CD8-positive, alpha-beta memory T cell (primary cell): ENCODE data around the gene SYF2. TPM values are rescaled to one million over a fixed set of nuclear protein-coding genes. Genes with fewer than 3 reads are reported as not detected.

Source experiments
- CTCF ChIA-PET: fragments of 350-600 bp; sonication (Branson Sonifier 250); formaldehyde crosslinking; loops from one replicate; lab custom pipeline; 2021; ENCODE audit warnings: antibody characterized with exemption; lab: Charles Lee
- POLR2A ChIA-PET: fragments of 350-600 bp; sonication (Branson Sonifier 250); formaldehyde crosslinking; loops from one replicate; lab custom pipeline; 2021; ENCODE audit warnings: antibody characterized with exemption; lab: Charles Lee
- DNase-seq, 5 donors: peaks; one replicate each; pipeline versions ENCODE4 v3.0.0 to v3.0.0-alpha.2; 2020 to 2022; ENCODE audit warnings: mixed read lengths in 1 of 5
- H3K27ac ChIP-seq: one replicate; pipeline ENCODE4 v1.7.0; 2013; ENCODE audit warnings: low read depth, mild to moderate bottlenecking, low read length, moderate library complexity
- H3K27me3 ChIP-seq: 2 replicates; pipeline ENCODE4 v1.7.0; 2013; ENCODE audit warnings: low read length, mild to moderate bottlenecking; ENCODE audit not compliant: insufficient read depth, poor library complexity, severe bottlenecking
- H3K36me3 ChIP-seq: 2 replicates; pipeline ENCODE4 v1.7.0; 2013; ENCODE audit warnings: mild to moderate bottlenecking, low read length, moderate library complexity; ENCODE audit not compliant: insufficient read depth
- H3K4me1 ChIP-seq: 2 replicates; pipeline ENCODE4 v1.7.0; 2013; ENCODE audit warnings: mild to moderate bottlenecking, low read length, moderate library complexity; ENCODE audit not compliant: insufficient read depth
- H3K4me3 ChIP-seq: 2 replicates; pipeline ENCODE4 v1.7.0; 2013; ENCODE audit warnings: mild to moderate bottlenecking, low read length
- H3K9me3 ChIP-seq: 2 replicates; pipeline ENCODE4 v1.7.0; 2013; ENCODE audit warnings: mild to moderate bottlenecking, low read length
- H3K27ac Mint-ChIP-seq, 8 donors: one replicate each; pipeline ENCODE4 v1.8.0; 2020 to 2021; ENCODE audit warnings: mixed read lengths in 8 of 8, mild to moderate bottlenecking in 6 of 8, inconsistent platforms in 3 of 8, moderate library complexity in 3 of 8
- H3K27me3 Mint-ChIP-seq, 2 donors: one replicate each; pipeline ENCODE4 v1.8.0; 2020 to 2021; ENCODE audit warnings: mixed read lengths in 2 of 2, mild to moderate bottlenecking in 1 of 2, moderate library complexity in 1 of 2
- H3K36me3 Mint-ChIP-seq, 3 donors: one replicate each; pipeline ENCODE4 v1.8.0; 2020 to 2021; ENCODE audit warnings: mixed read lengths in 3 of 3, inconsistent platforms in 1 of 3, mild to moderate bottlenecking in 1 of 3
- H3K4me1 Mint-ChIP-seq, 3 donors: one replicate each; pipeline ENCODE4 v1.8.0; 2020 to 2021; ENCODE audit warnings: mixed read lengths in 3 of 3, inconsistent platforms in 1 of 3, mild to moderate bottlenecking in 1 of 3
- H3K4me3 Mint-ChIP-seq, 7 donors: one replicate each; pipeline ENCODE4 v1.8.0; 2020 to 2021; ENCODE audit warnings: mixed read lengths in 7 of 7, mild to moderate bottlenecking in 6 of 7, moderate library complexity in 4 of 7, inconsistent platforms in 2 of 7
- H3K9me3 Mint-ChIP-seq, 5 donors: one replicate each; pipeline ENCODE4 v1.8.0; 2020 to 2022; ENCODE audit warnings: mixed read lengths in 5 of 5, mild to moderate bottlenecking in 3 of 5, moderate library complexity in 2 of 5, inconsistent platforms in 1 of 5
- polyA plus RNA-seq: library from polyadenylated mRNA; unstranded; fragments of 300-500 nt; fragmentation: Illumina TruSeq; gene quantifications from one replicate; pipeline ENCODE4 v1.2.3, GENCODE V29; 2021
- total RNA-seq, 2 experiments: library from RNA; stranded (reverse); gene quantifications; one replicate each; pipeline ENCODE4 v1.2.3, GENCODE V29; 2021

Gene SYF2
- total and polyA plus RNA-seq, 3 experiments from 2014 or later: 38.4 to 90.7 (median 40.4) TPM

DNA sequence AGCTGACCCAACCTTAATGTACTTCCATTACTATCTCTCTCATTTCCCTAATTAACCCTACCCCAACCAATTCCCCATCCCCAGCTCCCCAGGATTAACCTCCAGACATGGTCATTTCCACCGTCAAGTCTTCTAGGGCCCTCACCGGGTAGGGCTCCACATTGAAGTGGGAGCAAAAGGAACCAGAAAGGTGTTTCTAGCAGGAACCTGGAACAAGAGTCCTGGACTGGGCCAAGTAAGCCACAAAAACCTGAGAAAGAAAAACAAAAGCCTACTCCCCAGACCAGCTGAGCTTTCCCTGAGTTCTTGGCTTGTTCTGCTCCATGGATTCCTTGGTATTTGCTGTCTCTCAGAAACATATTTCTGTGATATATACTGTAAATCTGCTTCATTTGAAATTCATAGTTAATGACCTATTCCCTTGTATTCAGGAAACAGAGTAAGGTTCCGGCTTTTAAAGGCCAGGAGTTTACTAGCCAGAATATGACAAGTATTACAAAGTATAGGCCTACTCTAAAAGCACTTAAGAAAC is 58.4 kb downstream of the SYF2 start:
- POLR2A ChIA-PET: no interaction called here
- Mint-ChIP-seq H3K9me3 (peaks cover 2 to 4% (median 4%) of the 10 kb centered on the region in 5 donors), H3K36me3 (peaks cover 0 to 16% (median 0%) of the 10 kb centered on the region in 3 donors), H3K4me3 (no peak overlapping the region), H3K4me1 (no peaks in the 10 kb centered on the region), H3K27me3 (peaks cover 0 to 2% of the 10 kb centered on the region in 2 donors), H3K27ac (no peak overlapping the region)
- H3K4me3 ChIP-seq: no peak overlapping the region
- CTCF ChIA-PET: no interaction called here
- H3K4me1 ChIP-seq: no peaks in the 10 kb centered on the region
- no peaks in the 10 kb centered on the region for H3K9me3 ChIP-seq
- H3K36me3 ChIP-seq: no peaks in the 10 kb centered on the region
- H3K27ac ChIP-seq: no peak overlapping the region
- DNase-seq: no peak
- no peaks in the 10 kb centered on the region for H3K27me3 ChIP-seq

Other genes starting within 250 kb of the SYF2 start
- 100 to 1,000 TPM; 116 to 124 TPM for gene RSRP1, start 15.0 kb upstream of the SYF2 start, total RNA-seq
- 47.5 TPM for gene RSRP1, start 15.0 kb upstream of the SYF2 start, polyA plus RNA-seq
- gene RHD, start 40.0 kb upstream of the SYF2 start, total RNA-seq: not detected
- 0.46 TPM for gene RHD, start 40.0 kb upstream of the SYF2 start, polyA plus RNA-seq
- gene TMEM50A, start 105.8 kb upstream of the SYF2 start, total RNA-seq: 100 to 1,000 TPM; 110 to 117 TPM
- gene TMEM50A, start 105.8 kb upstream of the SYF2 start, polyA plus RNA-seq: 217 TPM
- gene RHCE, start 188.3 kb upstream of the SYF2 start, total RNA-seq: under 1 TPM; 0.26 to 0.33 TPM
- gene RHCE, start 188.3 kb upstream of the SYF2 start, polyA plus RNA-seq: 0.18 TPM
- 10 to 100 TPM; 14.7 to 15.6 TPM for gene MACO1, start 198.4 kb upstream of the SYF2 start, total RNA-seq
- 7.5 TPM for gene MACO1, start 198.4 kb upstream of the SYF2 start, polyA plus RNA-seq